IMR-90 (cell line): ENCODE data around the gene ASAP2. TPM values are rescaled to one million over a fixed set of nuclear protein-coding genes. Genes with fewer than 3 reads are reported as not detected.

Source experiments
- ATAC-seq: fragments of 200-7000 bp; cut with Tn5 transposase; 2 replicates; pipeline ENCODE4 v1.9.1; 2020; ENCODE audit warnings: low read depth, mild to moderate bottlenecking, moderate library complexity
- BruUV-seq: library from RNA; stranded (reverse); fragments of 400-500 nt; replicated peaks from 2 replicates; lab custom pipeline; 2021; lab: Mats Ljungman, UMichigan
- CTCF ChIA-PET: fragments of 300-600 bp; formaldehyde crosslinking; extraction: SDS; loops from one replicate; lab custom pipeline; 2021; ENCODE audit warnings: antibody characterized with exemption; lab: Yijun Ruan, JAX
- POLR2A ChIA-PET: fragments of 300-600 bp; sonication (Branson Sonifier 250); formaldehyde crosslinking; loops from one replicate; lab custom pipeline; 2022; ENCODE audit warnings: antibody characterized with exemption; ENCODE audit not compliant: unreplicated experiment; lab: Charles Lee
- DNase-seq: peaks from one replicate; pipeline ENCODE4 v3.0.0; 2013
- H2AFZ ChIP-seq: replicated peaks from 2 replicates; pipeline ENCODE3; 2013; ENCODE audit warnings: low read length, mild to moderate bottlenecking; ENCODE audit not compliant: poor library complexity
- H2AK5ac ChIP-seq: 2 replicates; pipeline ENCODE4 v1.6.1; 2013; ENCODE audit warnings: low read depth, low read length, inconsistent platforms
- H2AK9ac ChIP-seq: replicated peaks from 2 replicates; pipeline ENCODE3; 2013; ENCODE audit warnings: mild to moderate bottlenecking, low read depth, low read length, moderate library complexity; ENCODE audit not compliant: poor library complexity
- H2BK120ac ChIP-seq: 2 replicates; pipeline ENCODE4 v1.6.1; 2013; ENCODE audit warnings: low read depth, low read length, inconsistent platforms
- H2BK15ac ChIP-seq: 3 replicates; pipeline ENCODE4 v1.6.1; 2013; ENCODE audit warnings: low read depth, low read length, inconsistent platforms
- H2BK20ac ChIP-seq: 2 replicates; pipeline ENCODE4 v1.6.1; 2013; ENCODE audit warnings: low read depth, mild to moderate bottlenecking, inconsistent platforms, low read length, moderate library complexity
- H2BK5ac ChIP-seq: 2 replicates; pipeline ENCODE4 v1.6.1; 2013; ENCODE audit warnings: mild to moderate bottlenecking, low read depth, low read length, inconsistent platforms; ENCODE audit not compliant: poor library complexity, severe bottlenecking
- H3K14ac ChIP-seq: replicated peaks from 2 replicates; pipeline ENCODE4 v1.6.1; 2013; ENCODE audit warnings: low read depth, low read length, inconsistent platforms
- H3K18ac ChIP-seq: 2 replicates; pipeline ENCODE4 v1.6.1; 2013; ENCODE audit warnings: low read depth, low read length, control low read depth
- H3K23ac ChIP-seq: 2 replicates; pipeline ENCODE4 v1.6.1; 2013; ENCODE audit warnings: low read depth, low read length, inconsistent platforms
- H3K27ac ChIP-seq: 2 replicates; pipeline ENCODE4 v1.5.1; 2013; ENCODE audit warnings: mild to moderate bottlenecking, control low read depth, low read length; ENCODE audit not compliant: insufficient read depth
- H3K27me3 ChIP-seq: 2 replicates; pipeline ENCODE4 v1.6.1; 2013; ENCODE audit warnings: low read length; ENCODE audit not compliant: control insufficient read depth, insufficient read depth
- H3K36me3 ChIP-seq: 2 replicates; pipeline ENCODE4 v1.6.1; 2013; ENCODE audit warnings: low read length, mixed read lengths; ENCODE audit not compliant: control insufficient read depth, insufficient read depth
- H3K4ac ChIP-seq: 2 replicates; pipeline ENCODE4 v1.6.1; 2013; ENCODE audit warnings: low read depth, low read length, inconsistent platforms
- H3K4me1 ChIP-seq: 2 replicates; pipeline ENCODE4 v1.6.1; 2013; ENCODE audit warnings: low read length, mixed read lengths; ENCODE audit not compliant: control insufficient read depth, insufficient read depth
- H3K4me2 ChIP-seq: 2 replicates; pipeline ENCODE4 v1.6.1; 2013; ENCODE audit warnings: low read depth, mild to moderate bottlenecking, control low read depth, low read length, moderate library complexity
- H3K4me3 ChIP-seq: 2 replicates; pipeline ENCODE4 v1.5.1; 2013; ENCODE audit warnings: low read depth, mild to moderate bottlenecking, control low read depth, low read length, moderate library complexity; ENCODE audit not compliant: insufficient read depth
- H3K56ac ChIP-seq: 2 replicates; pipeline ENCODE4 v1.6.1; 2013; ENCODE audit warnings: low read length, inconsistent platforms; ENCODE audit not compliant: insufficient read depth; ENCODE audit errors: extremely low read depth
- H3K79me1 ChIP-seq, 2 experiments: 2 replicates each; pipeline ENCODE4 v1.6.1; 2013; ENCODE audit warnings: low read length in 2 of 2, inconsistent platforms in 1 of 2, low read depth in 1 of 2
- H3K9ac ChIP-seq: 2 replicates; pipeline ENCODE4 v1.6.1; 2013; ENCODE audit warnings: low read depth, low read length, control low read depth
- H3K9me1 ChIP-seq: 2 replicates; pipeline ENCODE4 v1.6.1; 2013; ENCODE audit warnings: low read length, inconsistent platforms; ENCODE audit not compliant: insufficient read depth
- H3K9me3 ChIP-seq: 2 replicates; pipeline ENCODE4 v1.6.1; 2013; ENCODE audit warnings: low read length; ENCODE audit not compliant: control insufficient read depth, insufficient read depth
- H4K20me1 ChIP-seq: 2 replicates; pipeline ENCODE4 v1.6.1; 2013; ENCODE audit warnings: low read length, inconsistent platforms; ENCODE audit not compliant: insufficient read depth
- H4K5ac ChIP-seq: 2 replicates; pipeline ENCODE4 v1.6.1; 2013; ENCODE audit warnings: mild to moderate bottlenecking, low read depth, low read length, control low read depth
- H4K8ac ChIP-seq, 2 experiments: 2 replicates each; pipeline ENCODE4 v1.6.1; 2013; ENCODE audit warnings: low read depth in 2 of 2, low read length in 2 of 2, control low read depth in 1 of 2, inconsistent platforms in 1 of 2
- H4K91ac ChIP-seq: 2 replicates; pipeline ENCODE4 v1.6.1; 2013; ENCODE audit warnings: low read depth, low read length, inconsistent platforms; ENCODE audit not compliant: insufficient read depth
- BHLHE40 ChIP-seq: fragments of 150-350 bp; IDR thresholded peaks from 2 replicates; pipeline ENCODE4 v1.6.1; 2016; ENCODE audit warnings: mild to moderate bottlenecking, low read depth, low read length
- CEBPB ChIP-seq: IDR thresholded peaks from 2 replicates; pipeline ENCODE4 v1.6.1; 2012; ENCODE audit warnings: low read depth, low read length, improper control_type of control experiment
- CHD1 ChIP-seq: IDR thresholded peaks from 2 replicates; pipeline ENCODE4 v1.6.1; 2012; ENCODE audit warnings: low read depth, low read length, improper control_type of control experiment
- FOS ChIP-seq: fragments of 150-350 bp; IDR thresholded peaks from 2 replicates; pipeline ENCODE4 v1.6.1; 2016; ENCODE audit warnings: low read depth, low read length
- MXI1 ChIP-seq: IDR thresholded peaks from 2 replicates; pipeline ENCODE4 v1.6.1; 2012; ENCODE audit warnings: low read depth, mild to moderate bottlenecking, low read length, moderate library complexity, borderline replicate concordance
- NFE2L2 ChIP-seq: fragments of 150-350 bp; IDR thresholded peaks from 2 replicates; pipeline ENCODE4 v1.6.1; 2016; ENCODE audit warnings: low read depth, mild to moderate bottlenecking, low read length
- POLR2A ChIP-seq: IDR thresholded peaks from 2 replicates; pipeline ENCODE4 v1.6.1; 2012; ENCODE audit warnings: mild to moderate bottlenecking, low read depth, low read length
- RCOR1 ChIP-seq: IDR thresholded peaks from 2 replicates; pipeline ENCODE4 v1.6.1; 2012; ENCODE audit warnings: mild to moderate bottlenecking, low read length, improper control_type of control experiment; ENCODE audit not compliant: insufficient replicate concordance
- RFX5 ChIP-seq: IDR thresholded peaks from 2 replicates; pipeline ENCODE4 v1.8.0; 2012; ENCODE audit warnings: low read depth, mild to moderate bottlenecking, low read length, moderate library complexity
- SMC3 ChIP-seq: fragments of 150-350 bp; IDR thresholded peaks from 2 replicates; pipeline ENCODE4 v1.6.1; 2016; ENCODE audit warnings: low read depth, mild to moderate bottlenecking, antibody characterized with exemption, low read length, moderate library complexity
- USF2 ChIP-seq: fragments of 150-350 bp; IDR thresholded peaks from 2 replicates; pipeline ENCODE4 v1.6.1; 2017; ENCODE audit warnings: mild to moderate bottlenecking, antibody characterized with exemption, low read length, low read depth
- WGBS, 2 experiments: methylation state at CpG; one replicate each; pipeline versions ENCODE4 v1.1.5 to v1.1.7; 2013; ENCODE audit warnings: missing lambda C conversion rate in 2 of 2; ENCODE audit not compliant: insufficient read length in 1 of 2; ENCODE audit errors: extremely low coverage in 2 of 2; 5-methylcytosine and 5-hydroxymethylcytosine counted together
- dilution Hi-C: fragments of 300-500 bp; cut with HindIII; formaldehyde crosslinking; loops from one replicate; pipeline ENCODE4 v1.14.3; 2018; ENCODE audit warnings: low sequenced_read_pairs; ENCODE audit not compliant: unreplicated experiment
- in situ Hi-C: fragments of 300-500 bp; cut with MboI; formaldehyde crosslinking; loops from 3 replicates; pipeline ENCODE4 v1.14.3; 2019; ENCODE audit warnings: low sequenced_read_pairs, inconsistent platforms, mixed read lengths
- intact Hi-C: fragments of 100-400 bp; cut with micrococcal nuclease; formaldehyde crosslinking; loops from 2 replicates; pipeline ENCODE4 v1.10.0; 2022
- polyA plus RNA-seq, 3 experiments: library from polyadenylated mRNA; depleted of rRNA; stranded (reverse); fragments of >200 nt; gene quantifications; 2 replicates each; pipeline ENCODE4 v1.2.3, GENCODE V29; 2012; ENCODE audit warnings: low replicate concordance in 1 of 3
- total RNA-seq: library from RNA; depleted of rRNA; stranded (reverse); fragments of >200 nt; gene quantifications from 2 replicates; pipeline ENCODE4 v1.2.3, GENCODE V29; 2012
- TF ChIP-seq, protein P1 (sequence below): conservative IDR thresholded peaks from 2 replicates; pipeline ENCODE4 v1.5.1; 2012; ENCODE audit warnings: mild to moderate bottlenecking, low read depth, low read length, improper control_type of control experiment

The ASAP2 gene
- total and polyA plus RNA-seq, 2 of the 4 experiments (the other 2 are of a cell fraction) = 19.7 to 28.1 TPM

- no peak for TF ChIP-seq RCOR1
Measured at GRCh38 chr2:9250498-9251153, 44.0 kb downstream of the ASAP2 start (continued).

- in situ Hi-C loops (no loop called here), intact Hi-C loops (no loop called here), dilution Hi-C loops (no loop called here)
- peak overlapping the region; percentile 82 for H4K5ac ChIP-seq
- H3K9me3 ChIP-seq = no peaks in the 10 kb centered on the region
- peak overlapping the region; percentile 96 for H4K91ac ChIP-seq
- H2BK20ac ChIP-seq = peak overlapping the region; percentile 97
- H2AK5ac ChIP-seq = peak overlapping the region; percentile 100
- peak overlapping the region; percentile 51; the same call in 1 of the 2 replicates for H3K56ac ChIP-seq
- ATAC-seq = peak; percentile 54
- no peak overlapping the region for H3K4me3 ChIP-seq
- H3K36me3 ChIP-seq = no peaks in the 10 kb centered on the region
- H3K9me1 ChIP-seq = peaks cover 51% of the 10 kb centered on the region
- H2AFZ ChIP-seq = peak overlapping the region; percentile 81
- H3K9ac ChIP-seq = no peak overlapping the region; the same call in 1 of the 2 replicates
- peaks cover 45% of the 10 kb centered on the region for H3K4me1 ChIP-seq
- H3K27ac ChIP-seq = peak overlapping the region; percentile 68
- peak overlapping the region; percentile 46 to 97 for H4K8ac ChIP-seq
- H3K18ac ChIP-seq = peak overlapping the region; percentile 77
- H4K20me1 ChIP-seq = 0 out of 2 replicates have a peak, but pooled peaks cover 13% of the 10 kb centered on the region
- peak overlapping the region; percentile 95; the same call in 2 of the 3 replicates for H2BK15ac ChIP-seq
- peak overlapping the region; percentile 88 for H3K14ac ChIP-seq
- no TSS peak for BruUV-seq
- peak; percentile 77 for DNase-seq
- H3K27me3 ChIP-seq = no peaks in the 10 kb centered on the region
- peak overlapping the region; percentile 94 for H2AK9ac ChIP-seq
- 27% methylated on average over 3 of the region's 16 CpGs; no CpG with 5 or more reads in 1 of the 2 experiments for WGBS, 2 experiments
- POLR2A ChIA-PET = no interaction called here
- H3K4me2 ChIP-seq = peak overlapping the region; percentile 73
- peaks cover 53 to 84% of the 10 kb centered on the region in 2 experiments for H3K79me1 ChIP-seq
- H3K4ac ChIP-seq = peak overlapping the region; percentile 99
- H2BK5ac ChIP-seq = peak overlapping the region; percentile 98
- peak overlapping the region; percentile 98 for H2BK120ac ChIP-seq
- H3K23ac ChIP-seq = peak overlapping the region; percentile 99
- CTCF ChIA-PET = interaction anchor here (0.7 to 1.4 kb wide), 2 partner anchors 30 to 37 kb away, joined by 3 read pairs; no protein-coding TSS in a partner anchor
- TF ChIP-seq NFE2L2 (no peak), USF2 (no peak), POLR2A (no peak), CHD1 (no peak), BHLHE40 (no peak), SMC3 (no peak), CEBPB (peak; percentile 90), RFX5 (no peak), FOS (no peak), MXI1 (no peak)
- TF ChIP-seq, protein P1, sequence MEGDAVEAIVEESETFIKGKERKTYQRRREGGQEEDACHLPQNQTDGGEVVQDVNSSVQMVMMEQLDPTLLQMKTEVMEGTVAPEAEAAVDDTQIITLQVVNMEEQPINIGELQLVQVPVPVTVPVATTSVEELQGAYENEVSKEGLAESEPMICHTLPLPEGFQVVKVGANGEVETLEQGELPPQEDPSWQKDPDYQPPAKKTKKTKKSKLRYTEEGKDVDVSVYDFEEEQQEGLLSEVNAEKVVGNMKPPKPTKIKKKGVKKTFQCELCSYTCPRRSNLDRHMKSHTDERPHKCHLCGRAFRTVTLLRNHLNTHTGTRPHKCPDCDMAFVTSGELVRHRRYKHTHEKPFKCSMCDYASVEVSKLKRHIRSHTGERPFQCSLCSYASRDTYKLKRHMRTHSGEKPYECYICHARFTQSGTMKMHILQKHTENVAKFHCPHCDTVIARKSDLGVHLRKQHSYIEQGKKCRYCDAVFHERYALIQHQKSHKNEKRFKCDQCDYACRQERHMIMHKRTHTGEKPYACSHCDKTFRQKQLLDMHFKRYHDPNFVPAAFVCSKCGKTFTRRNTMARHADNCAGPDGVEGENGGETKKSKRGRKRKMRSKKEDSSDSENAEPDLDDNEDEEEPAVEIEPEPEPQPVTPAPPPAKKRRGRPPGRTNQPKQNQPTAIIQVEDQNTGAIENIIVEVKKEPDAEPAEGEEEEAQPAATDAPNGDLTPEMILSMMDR = no peak
Measured at GRCh38 chr2:9251154-9252001, 44.8 kb downstream of the ASAP2 start.
